Epidermal melanocyte (primary cell): Measurements from ENCODE around the gene CMTM1.
"Not testable (repeated sequence)": the region's sequence is repeated elsewhere in the genome, so short reads cannot be mapped to it uniquely, and the experiment has no call there.

ENCODE experiments used
- DNase-seq: peaks from one replicate; pipeline ENCODE4 v3.0.0; 2011; ENCODE audit warnings: low spot score; ENCODE audit not compliant: insufficient read length

The CMTM1 gene

GRCh38 chr16:66561381-66562080 lies 4.7 kb upstream of the CMTM1 start:
- DNase-seq = no peak

GRCh38 chr16:66562409-66562808 lies 3.8 kb upstream of the CMTM1 start:
- no peak for DNase-seq

- DNase-seq = no peak
Measured at GRCh38 chr16:66562986-66563385, 3.3 kb upstream of the CMTM1 start.

- no peak for DNase-seq
Measured at GRCh38 chr16:66563574-66564334, 2.5 kb upstream of the CMTM1 start.

GRCh38 chr16:66567270-66567669 lies 1.0 kb downstream of the CMTM1 start:
- DNase-seq = not testable (repeated sequence)

- DNase-seq = no peak
Measured at GRCh38 chr16:66568355-66568754, 2.1 kb downstream of the CMTM1 start.

- no peak for DNase-seq
Measured at GRCh38 chr16:66569131-66569530, 2.9 kb downstream of the CMTM1 start.

GRCh38 chr16:66569827-66570405 lies 3.7 kb downstream of the CMTM1 start:
- DNase-seq = no peak

- DNase-seq = no peak
Measured at GRCh38 chr16:66572356-66572755, 6.1 kb downstream of the CMTM1 start.

- DNase-seq = no peak
Measured at GRCh38 chr16:66574081-66574480, 7.8 kb downstream of the CMTM1 start.

- DNase-seq = no peak
Measured at GRCh38 chr16:66574531-66574930, 8.3 kb downstream of the CMTM1 start.

- DNase-seq = no peak
Measured at GRCh38 chr16:66575060-66575459, 8.8 kb downstream of the CMTM1 start.

- no peak for DNase-seq
Measured at GRCh38 chr16:66576296-66576695, 10.1 kb downstream of the CMTM1 start.

- DNase-seq = no peak
Measured at GRCh38 chr16:66578651-66579531, 12.7 kb downstream of the CMTM1 start, which contains the start of gene CMTM2. Gene CMTM2, plus strand, starts transcription at chr16:66579463. Its CDS starts 145 bp downstream, at chr16:66579608.

- DNase-seq = peak; percentile 59
Measured at GRCh38 chr16:66580605-66581209, 14.5 kb downstream of the CMTM1 start.

GRCh38 chr16:66581246-66581952 lies 15.2 kb downstream of the CMTM1 start:
- no peak for DNase-seq

- no peak for DNase-seq
Measured at GRCh38 chr16:66585481-66586239, 19.4 kb downstream of the CMTM1 start.

- DNase-seq = no peak
Measured at GRCh38 chr16:66587881-66588600, 21.8 kb downstream of the CMTM1 start.
